ENCODE results near the gene SYMPK. TPM values are rescaled to one million over a fixed set of nuclear protein-coding genes. Genes with fewer than 3 reads are reported as not detected.

Gene SYMPK
- total RNA-seq, 3 donors from 2014 or later, result 61.1 to 67.4 (median 65.9) TPM

DNA sequence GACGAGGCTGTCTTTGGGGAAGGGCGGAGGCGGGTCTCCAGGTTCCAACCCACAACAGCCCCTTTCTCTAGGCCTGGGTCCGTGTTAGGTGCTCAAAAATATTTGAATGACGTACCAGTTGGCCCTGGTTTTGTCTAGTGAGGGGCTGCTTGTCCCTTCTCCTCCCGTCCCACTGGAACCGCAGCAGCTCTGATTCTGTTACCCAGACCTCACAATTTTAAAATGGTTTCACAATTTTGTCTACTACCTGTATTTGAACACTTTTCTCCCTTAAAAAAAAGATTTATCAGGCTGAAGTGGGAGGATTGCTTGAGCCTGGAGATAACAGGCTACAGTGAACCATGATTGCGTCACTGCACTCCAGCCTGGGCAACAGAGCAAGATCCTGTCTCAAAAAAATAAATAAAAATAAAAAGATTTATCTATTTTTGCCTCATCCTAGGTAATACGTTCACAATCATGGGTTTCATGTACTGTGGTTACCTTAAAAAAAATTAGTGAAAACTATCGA, 24.3 kb upstream of the SYMPK start:
- Histone ChIP-seq H3K4me3 (no peak overlapping the region), H3K36me3 (ENCODE audit: low read depth) (no peaks in the 10 kb centered on the region), H3K4me1 (ENCODE audit: low read depth) (peaks cover 30% of the 10 kb centered on the region), H3K9me3 (no peaks in the 10 kb centered on the region)
- DNase-seq (no peak), ATAC-seq (no peak)
- intact Hi-C loops (cut with DNase I, micrococcal nuclease), result no loop called here
- TF ChIP-seq CTCF (IDR thresholded peaks at IDR 0.05), result no peak

- no peaks in the 10 kb centered on the region for H3K36me3 ChIP-seq (ENCODE audit: low read depth)
- ATAC-seq (peak; percentile 68), DNase-seq (peak; percentile 92 to 93 (median 93))
- TF ChIP-seq CTCF (IDR thresholded peaks at IDR 0.05), result no peak
- intact Hi-C loops (cut with DNase I, micrococcal nuclease), result no loop called here
- no peaks in the 10 kb centered on the region for H3K9me3 ChIP-seq
- peak overlapping the region; percentile 57 for H3K4me3 ChIP-seq
- H3K4me1 ChIP-seq (ENCODE audit: low read depth), result peaks cover 35% of the 10 kb centered on the region
Observed at GRCh38 chr19:45886427-45887199, 23.7 kb upstream of the SYMPK start.

DNA sequence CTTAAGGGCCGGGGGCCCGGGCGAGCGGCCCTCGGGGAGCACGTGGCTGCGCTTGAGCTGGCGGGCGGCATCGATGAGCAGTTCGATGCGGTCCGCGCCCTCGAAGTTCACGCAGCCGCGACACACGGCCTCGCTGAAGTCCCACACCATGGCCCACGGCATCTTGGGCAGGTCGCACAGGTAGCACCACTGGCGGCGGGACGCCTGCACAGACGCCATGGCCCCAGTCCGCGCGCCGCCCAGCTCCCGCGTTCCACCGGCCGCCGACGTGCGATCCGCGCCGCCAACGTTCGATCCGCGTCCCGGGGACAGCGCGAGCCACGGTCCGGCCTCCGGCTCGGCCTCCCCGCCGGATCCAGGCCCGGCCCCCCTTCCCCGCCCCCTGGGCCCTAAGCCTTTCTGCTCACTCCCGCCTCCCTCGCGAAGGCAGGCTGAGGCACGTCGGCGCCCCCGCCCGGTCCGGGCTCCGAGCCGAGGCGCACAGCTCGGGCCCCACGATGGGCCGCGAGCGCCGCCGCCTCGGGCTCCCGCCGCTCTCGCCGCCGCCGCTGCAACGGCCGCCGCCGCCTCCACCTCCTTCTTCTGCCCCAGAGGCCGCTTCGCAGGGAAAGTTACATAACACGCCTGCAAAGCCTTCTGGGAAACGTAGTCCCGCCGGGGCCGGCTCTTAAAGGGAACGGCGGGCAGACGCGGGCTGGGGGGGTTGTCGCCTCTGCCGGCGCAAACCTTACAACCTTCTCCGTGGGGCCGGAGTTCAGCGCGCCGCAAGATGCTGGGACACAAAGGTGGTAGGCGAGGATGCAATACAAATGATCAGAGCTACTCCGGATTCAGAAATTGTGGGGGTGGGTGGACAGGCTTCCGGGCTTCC, 22.8 kb upstream of the SYMPK start, which contains the start of gene IRF2BP1:
IRF2BP1 (minus strand) TSS at position 586 of the 871 bp plus-strand sequence; CDS start at position 219, 367 bp downstream.
- no peak for TF ChIP-seq CTCF (IDR thresholded peaks at IDR 0.05)
- H3K36me3 ChIP-seq (ENCODE audit: low read depth), result no peaks in the 10 kb centered on the region
- intact Hi-C loops (cut with DNase I, micrococcal nuclease), result no loop called here
- no peaks in the 10 kb centered on the region for H3K9me3 ChIP-seq
- peak within 1 kb of the TSS; percentile 57 for H3K4me3 ChIP-seq
- DNase-seq, result peak; percentile 94 to 96 (median 95)
- peak; percentile 66 for ATAC-seq
- peaks cover 41% of the 10 kb centered on the region for H3K4me1 ChIP-seq (ENCODE audit: low read depth)

DNA sequence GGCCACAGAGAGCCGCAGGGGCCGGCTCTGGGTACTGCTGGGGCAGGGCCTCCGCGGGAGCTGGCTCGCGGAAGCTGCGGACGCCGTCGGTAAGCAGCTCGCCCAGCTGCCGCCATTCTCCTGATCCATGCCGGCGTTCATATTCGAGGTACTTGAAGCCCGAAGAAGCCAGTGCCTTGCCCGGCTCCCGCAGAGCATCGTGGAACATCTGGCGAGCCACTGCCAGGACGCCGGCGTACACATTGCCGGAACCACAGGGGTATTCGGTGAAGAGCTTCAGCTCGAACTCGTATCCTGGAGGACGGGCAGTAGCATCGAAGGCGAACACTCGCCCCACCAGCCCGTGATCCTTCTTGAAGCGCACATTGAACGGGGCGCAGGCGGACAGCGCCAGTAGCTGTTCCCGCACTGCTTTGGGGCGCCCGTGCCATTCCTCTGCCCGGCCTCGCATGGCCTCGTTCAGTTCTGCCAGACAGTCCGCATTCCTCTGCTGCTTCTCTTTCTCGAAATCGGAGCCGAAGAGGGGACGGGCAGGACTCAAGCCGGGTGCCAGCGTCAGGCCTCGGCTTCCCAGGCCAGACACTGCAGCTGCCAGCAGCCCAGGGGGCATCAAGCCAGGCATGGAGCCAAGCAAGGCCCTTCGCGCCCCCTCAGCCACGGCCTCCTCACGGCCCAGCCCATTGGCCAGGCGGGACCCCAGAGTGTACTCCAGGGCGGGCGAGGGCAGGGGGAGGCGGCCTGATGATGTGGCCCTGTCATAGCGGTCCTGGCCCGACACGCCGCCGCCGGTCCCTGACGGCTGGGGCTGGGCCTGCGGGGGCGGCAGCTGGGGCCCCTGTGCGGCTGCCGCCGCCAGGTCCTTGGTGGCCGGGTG, 22.0 kb upstream of the SYMPK start:
- DNase-seq, result peak in 2 of 3 donors; percentile 62 to 71
- H3K4me1 ChIP-seq (ENCODE audit: low read depth), result peaks cover 49% of the 10 kb centered on the region
- H3K36me3 ChIP-seq (ENCODE audit: low read depth), result no peaks in the 10 kb centered on the region
- ATAC-seq, result no peak
- peak overlapping the region; percentile 57 for H3K4me3 ChIP-seq
- H3K9me3 ChIP-seq, result no peaks in the 10 kb centered on the region
- TF ChIP-seq CTCF (IDR thresholded peaks at IDR 0.05), result no peak
- intact Hi-C loops (cut with DNase I, micrococcal nuclease), result no loop called here

Measured in mucosa of descending colon (tissue), 3 donors.